Activated CD8-positive, alpha-beta T cell treated with anti-CD3 and anti-CD28 coated beads for 36 hours (primary cell): ENCODE data around the gene FAXC. TPM values are rescaled to one million over a fixed set of nuclear protein-coding genes. Genes with fewer than 3 reads are reported as not detected.

Experiments
- ATAC-seq: fragments of 200-7000 bp; cut with Tn5 transposase; one replicate; pipeline ENCODE4 v1.10.0; 2021; ENCODE audit warnings: mild to moderate bottlenecking, moderate library complexity
- CTCF ChIA-PET: fragments of 350-600 bp; sonication (Branson Sonifier 250); formaldehyde crosslinking; loops from one replicate; lab custom pipeline; 2021; ENCODE audit warnings: antibody characterized with exemption; lab: Charles Lee
- POLR2A ChIA-PET: fragments of 350-600 bp; sonication (Branson Sonifier 250); formaldehyde crosslinking; loops from one replicate; lab custom pipeline; 2021; ENCODE audit warnings: antibody characterized with exemption; lab: Charles Lee
- DNase-seq: peaks from one replicate; pipeline ENCODE4 v3.0.0-alpha.2; 2020
- H3K27ac Mint-ChIP-seq: one replicate; pipeline ENCODE4 v1.8.0; 2021; ENCODE audit warnings: mild to moderate bottlenecking, mixed read lengths
- H3K27me3 Mint-ChIP-seq: one replicate; pipeline ENCODE4 v1.8.0; 2021; ENCODE audit warnings: mixed read lengths
- H3K36me3 Mint-ChIP-seq: one replicate; pipeline ENCODE4 v1.8.0; 2021; ENCODE audit warnings: low read depth, mixed read lengths
- H3K4me1 Mint-ChIP-seq: one replicate; pipeline ENCODE4 v1.8.0; 2021; ENCODE audit warnings: low read depth, mixed read lengths
- H3K4me3 Mint-ChIP-seq: one replicate; pipeline ENCODE4 v1.8.0; 2021; ENCODE audit warnings: mild to moderate bottlenecking, moderate library complexity, mixed read lengths
- H3K9me3 Mint-ChIP-seq: one replicate; pipeline ENCODE4 v1.8.0; 2021; ENCODE audit warnings: mixed read lengths
- intact Hi-C: fragments of 100-400 bp; cut with micrococcal nuclease; formaldehyde crosslinking; loops from one replicate; pipeline ENCODE4 v1.10.0; 2022
- total RNA-seq, 2 experiments: library from RNA; stranded (reverse); gene quantifications; one replicate each; pipeline ENCODE4 v1.2.3, GENCODE V29; 2021
- TF ChIP-seq, protein P1 (sequence below): fragments of 200-600 bp; IDR thresholded peaks from one replicate; pipeline ENCODE4 v1.8.0; 2022; ENCODE audit warnings: antibody characterized with exemption, mild to moderate bottlenecking

FAXC gene
- total RNA-seq, 2 experiments from 2014 or later = not detected

- ChIA-PET POLR2A (no interaction called here), CTCF (no interaction called here)
- ATAC-seq (no peak), DNase-seq (no peak)
- H3K4me1 Mint-ChIP-seq = no peaks in the 10 kb centered on the region
- no peaks in the 10 kb centered on the region for H3K9me3 Mint-ChIP-seq
- H3K27me3 Mint-ChIP-seq = no peaks in the 10 kb centered on the region
- H3K4me3 Mint-ChIP-seq = no peak overlapping the region
- intact Hi-C loops = no loop called here
- TF ChIP-seq, protein P1, sequence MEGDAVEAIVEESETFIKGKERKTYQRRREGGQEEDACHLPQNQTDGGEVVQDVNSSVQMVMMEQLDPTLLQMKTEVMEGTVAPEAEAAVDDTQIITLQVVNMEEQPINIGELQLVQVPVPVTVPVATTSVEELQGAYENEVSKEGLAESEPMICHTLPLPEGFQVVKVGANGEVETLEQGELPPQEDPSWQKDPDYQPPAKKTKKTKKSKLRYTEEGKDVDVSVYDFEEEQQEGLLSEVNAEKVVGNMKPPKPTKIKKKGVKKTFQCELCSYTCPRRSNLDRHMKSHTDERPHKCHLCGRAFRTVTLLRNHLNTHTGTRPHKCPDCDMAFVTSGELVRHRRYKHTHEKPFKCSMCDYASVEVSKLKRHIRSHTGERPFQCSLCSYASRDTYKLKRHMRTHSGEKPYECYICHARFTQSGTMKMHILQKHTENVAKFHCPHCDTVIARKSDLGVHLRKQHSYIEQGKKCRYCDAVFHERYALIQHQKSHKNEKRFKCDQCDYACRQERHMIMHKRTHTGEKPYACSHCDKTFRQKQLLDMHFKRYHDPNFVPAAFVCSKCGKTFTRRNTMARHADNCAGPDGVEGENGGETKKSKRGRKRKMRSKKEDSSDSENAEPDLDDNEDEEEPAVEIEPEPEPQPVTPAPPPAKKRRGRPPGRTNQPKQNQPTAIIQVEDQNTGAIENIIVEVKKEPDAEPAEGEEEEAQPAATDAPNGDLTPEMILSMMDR = no peak
- H3K27ac Mint-ChIP-seq = no peak overlapping the region
- no peaks in the 10 kb centered on the region for H3K36me3 Mint-ChIP-seq
Measured at GRCh38 chr6:99252421-99252820, 97.1 kb downstream of the FAXC start.

- H3K36me3 Mint-ChIP-seq = no peaks in the 10 kb centered on the region
- intact Hi-C loops = no loop called here
- no peak for ATAC-seq
- TF ChIP-seq, protein P1 = no peak
- no peak overlapping the region for H3K4me3 Mint-ChIP-seq
- POLR2A ChIA-PET = no interaction called here
- DNase-seq = no peak
- no peaks in the 10 kb centered on the region for H3K4me1 Mint-ChIP-seq
- no peaks in the 10 kb centered on the region for H3K27me3 Mint-ChIP-seq
- no peak overlapping the region for H3K27ac Mint-ChIP-seq
- CTCF ChIA-PET = no interaction called here
- H3K9me3 Mint-ChIP-seq = no peaks in the 10 kb centered on the region
Measured at GRCh38 chr6:99250476-99250875, 99.0 kb downstream of the FAXC start.

- POLR2A ChIA-PET = no interaction called here
- Mint-ChIP-seq H3K4me1 (no peaks in the 10 kb centered on the region), H3K27ac (no peak overlapping the region), H3K4me3 (no peak overlapping the region), H3K9me3 (no peaks in the 10 kb centered on the region), H3K36me3 (no peaks in the 10 kb centered on the region), H3K27me3 (peaks cover 7% of the 10 kb centered on the region)
- CTCF ChIA-PET = no interaction called here
- TF ChIP-seq, protein P1 = no peak
- intact Hi-C loops = no loop called here
- ATAC-seq (no peak), DNase-seq (no peak)
Measured at GRCh38 chr6:99246602-99247001, 102.9 kb downstream of the FAXC start.

GRCh38 chr6:99241905-99242534, 107.5 kb downstream of the FAXC start:
- H3K9me3 Mint-ChIP-seq = no peaks in the 10 kb centered on the region
- DNase-seq = peak; percentile 11
- H3K27me3 Mint-ChIP-seq = peaks cover 11% of the 10 kb centered on the region
- H3K4me1 Mint-ChIP-seq = no peaks in the 10 kb centered on the region
- intact Hi-C loops = no loop called here
- CTCF ChIA-PET = interaction anchor here (0.7 to 2.4 kb wide), 10 partner anchors 84 to 266 kb away, joined by 3 to 10 read pairs (median 4); no protein-coding TSS in a partner anchor
- ATAC-seq = no peak
- no peak overlapping the region for H3K4me3 Mint-ChIP-seq
- TF ChIP-seq, protein P1 = no peak
- no peaks in the 10 kb centered on the region for H3K36me3 Mint-ChIP-seq
- POLR2A ChIA-PET = no interaction called here
- H3K27ac Mint-ChIP-seq = no peak overlapping the region

GRCh38 chr6:99236010-99236409, 113.5 kb downstream of the FAXC start:
- DNase-seq (no peak), ATAC-seq (no peak)
- TF ChIP-seq, protein P1 = no peak
- POLR2A ChIA-PET = no interaction called here
- Mint-ChIP-seq H3K4me1 (no peaks in the 10 kb centered on the region), H3K9me3 (no peaks in the 10 kb centered on the region), H3K4me3 (no peak overlapping the region), H3K36me3 (no peaks in the 10 kb centered on the region), H3K27me3 (peaks cover 27% of the 10 kb centered on the region), H3K27ac (no peak overlapping the region)
- intact Hi-C loops = no loop called here
- CTCF ChIA-PET = no interaction called here
